Cardiac fibroblast (primary cell): ENCODE results near the gene ABCC1.
"Not testable (repeated sequence)": the region's sequence is repeated elsewhere in the genome, so short reads cannot be mapped to it uniquely, and the experiment has no call there.

Experiments
- DNase-seq, 2 donors: peaks; one replicate each; pipeline versions ENCODE4 v3.0.0 to v3.0.0-alpha.2; 2010; ENCODE audit warnings: low read depth in 2 of 2
- H3K4me3 ChIP-seq, 2 donors: replicated peaks in 1 of 2; 1 replicate in 1 of 2; 2 replicates in 1 of 2; pipeline ENCODE4 v1.5.1; 2011; ENCODE audit warnings: low read depth in 2 of 2, low read length in 2 of 2, mild to moderate bottlenecking in 2 of 2, moderate library complexity in 1 of 2
- TF ChIP-seq, protein P1 (sequence below): IDR thresholded peaks from one replicate; pipeline ENCODE4 v1.5.1; 2011; ENCODE audit warnings: low read depth, mild to moderate bottlenecking, low read length, inconsistent platforms

ABCC1 gene

DNA sequence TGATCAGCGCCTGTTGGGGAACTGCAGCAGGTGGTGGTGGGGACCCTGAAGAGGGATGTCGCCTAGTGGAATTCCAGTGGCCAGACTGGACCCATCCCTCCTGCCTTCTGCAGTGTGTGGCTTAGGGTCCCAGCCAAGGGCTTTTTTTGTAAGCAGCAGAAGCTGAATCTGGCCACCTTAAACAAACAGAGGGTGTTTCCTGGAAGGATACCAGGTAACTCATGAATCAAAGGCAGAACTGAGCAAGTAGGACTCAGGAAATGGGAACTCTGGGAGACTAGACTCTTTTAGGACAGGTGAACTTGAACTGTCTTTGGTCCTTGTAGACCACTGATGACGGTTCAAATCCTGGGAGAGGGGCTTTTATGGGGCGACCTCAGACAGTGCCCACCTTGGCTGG is 149.9 kb downstream of the ABCC1 start:
- no peak overlapping the region for H3K4me3 ChIP-seq
- TF ChIP-seq, protein P1, sequence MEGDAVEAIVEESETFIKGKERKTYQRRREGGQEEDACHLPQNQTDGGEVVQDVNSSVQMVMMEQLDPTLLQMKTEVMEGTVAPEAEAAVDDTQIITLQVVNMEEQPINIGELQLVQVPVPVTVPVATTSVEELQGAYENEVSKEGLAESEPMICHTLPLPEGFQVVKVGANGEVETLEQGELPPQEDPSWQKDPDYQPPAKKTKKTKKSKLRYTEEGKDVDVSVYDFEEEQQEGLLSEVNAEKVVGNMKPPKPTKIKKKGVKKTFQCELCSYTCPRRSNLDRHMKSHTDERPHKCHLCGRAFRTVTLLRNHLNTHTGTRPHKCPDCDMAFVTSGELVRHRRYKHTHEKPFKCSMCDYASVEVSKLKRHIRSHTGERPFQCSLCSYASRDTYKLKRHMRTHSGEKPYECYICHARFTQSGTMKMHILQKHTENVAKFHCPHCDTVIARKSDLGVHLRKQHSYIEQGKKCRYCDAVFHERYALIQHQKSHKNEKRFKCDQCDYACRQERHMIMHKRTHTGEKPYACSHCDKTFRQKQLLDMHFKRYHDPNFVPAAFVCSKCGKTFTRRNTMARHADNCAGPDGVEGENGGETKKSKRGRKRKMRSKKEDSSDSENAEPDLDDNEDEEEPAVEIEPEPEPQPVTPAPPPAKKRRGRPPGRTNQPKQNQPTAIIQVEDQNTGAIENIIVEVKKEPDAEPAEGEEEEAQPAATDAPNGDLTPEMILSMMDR = no peak
- no peak for DNase-seq

DNA sequence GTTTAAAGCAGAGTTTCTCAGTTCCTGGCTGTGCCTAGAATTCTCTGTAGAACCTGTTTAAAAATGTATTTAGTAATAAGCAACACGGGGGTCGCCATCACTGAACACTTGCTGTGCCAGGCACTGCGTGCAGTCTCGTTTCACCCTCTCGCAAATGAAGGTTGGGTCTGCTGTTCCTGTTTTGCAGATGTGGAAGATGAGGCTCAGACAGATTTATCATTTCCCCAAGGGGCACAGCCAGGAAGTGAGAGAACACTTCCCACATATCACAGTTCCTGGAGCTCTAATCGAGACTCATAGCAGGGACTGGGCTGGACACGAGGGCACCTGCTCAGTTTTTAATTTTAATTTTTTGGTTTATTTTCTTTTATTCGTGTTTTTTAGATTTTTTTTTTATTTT is 151.2 kb downstream of the ABCC1 start:
- TF ChIP-seq, protein P1 = no peak
- no peak overlapping the region for H3K4me3 ChIP-seq
- DNase-seq = no peak

DNA sequence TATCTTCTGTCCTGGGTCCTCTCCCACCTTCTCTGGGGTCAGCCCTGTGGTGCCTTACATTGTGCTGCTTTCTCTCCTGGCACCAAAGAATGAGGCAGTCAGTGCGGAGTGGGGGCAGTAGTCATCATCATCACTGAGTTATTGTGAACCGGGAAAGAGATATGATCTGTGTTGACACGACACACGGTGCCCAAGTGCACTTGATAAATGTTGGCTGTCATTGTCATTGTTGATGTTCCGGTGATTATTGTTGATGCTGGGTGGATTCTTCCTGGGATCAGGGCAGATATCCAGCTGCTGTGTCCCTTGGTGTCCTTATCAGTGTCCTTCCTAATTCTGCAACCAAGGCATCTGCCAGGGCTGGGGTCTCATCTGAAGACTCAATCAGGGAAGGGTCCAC is 152.2 kb downstream of the ABCC1 start:
- TF ChIP-seq, protein P1 = no peak
- no peak overlapping the region for H3K4me3 ChIP-seq
- no peak for DNase-seq

DNA sequence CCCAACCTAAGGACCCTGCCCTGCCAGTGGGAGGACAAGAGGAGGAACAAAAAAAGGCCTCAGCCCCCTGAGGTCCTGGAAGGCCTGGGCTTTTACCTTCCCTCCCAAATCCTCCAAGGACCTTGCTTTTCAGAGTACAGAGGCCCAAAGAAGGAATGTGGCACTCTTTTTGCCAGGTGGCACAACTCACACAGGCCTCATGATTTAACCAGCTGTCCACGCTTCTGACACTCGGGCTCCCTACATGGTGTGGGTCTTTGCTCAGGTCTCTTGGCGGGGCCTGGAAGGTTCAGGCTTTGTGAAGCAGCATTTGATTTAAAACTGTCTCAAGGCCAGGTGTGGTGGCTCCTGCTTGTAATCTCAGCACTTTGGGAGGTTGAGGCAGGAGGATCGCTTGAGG is 153.3 kb downstream of the ABCC1 start:
- TF ChIP-seq, protein P1 = no peak
- no peak for DNase-seq
- H3K4me3 ChIP-seq = no peak overlapping the region

DNA sequence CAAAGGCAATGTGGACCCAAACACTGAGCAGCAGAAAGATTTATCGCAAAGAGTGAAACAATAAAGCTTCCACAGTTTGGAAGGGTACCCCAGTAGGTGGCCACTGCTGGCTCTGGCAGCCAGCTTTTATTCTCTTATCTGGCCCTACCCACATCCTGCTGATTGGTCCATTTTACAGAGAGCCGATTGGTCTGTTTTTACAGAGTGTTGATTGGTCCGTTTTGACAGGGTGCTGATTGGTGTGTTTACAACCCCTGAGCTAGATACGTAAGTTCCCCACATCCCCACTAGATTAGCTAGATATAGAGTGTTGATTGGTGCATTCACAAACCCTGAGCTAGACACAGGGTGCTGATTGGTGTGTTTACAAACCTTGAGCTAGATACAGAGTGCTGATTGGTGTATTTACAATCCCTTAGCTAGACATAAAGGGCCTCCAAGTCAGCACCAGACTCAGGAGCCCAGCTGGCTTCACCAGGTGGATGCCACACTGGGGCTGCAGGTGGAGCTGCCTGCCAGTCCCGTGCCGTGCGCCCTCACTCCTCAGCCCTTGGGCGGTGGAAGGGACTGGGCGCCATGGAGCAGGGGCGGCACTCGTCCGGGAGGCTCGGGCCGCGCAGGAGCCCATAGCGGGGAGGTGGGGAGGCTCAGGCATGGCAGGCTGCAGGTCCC is 154.9 kb downstream of the ABCC1 start:
- not testable (repeated sequence) for DNase-seq, H3K4me3 ChIP-seq

DNA sequence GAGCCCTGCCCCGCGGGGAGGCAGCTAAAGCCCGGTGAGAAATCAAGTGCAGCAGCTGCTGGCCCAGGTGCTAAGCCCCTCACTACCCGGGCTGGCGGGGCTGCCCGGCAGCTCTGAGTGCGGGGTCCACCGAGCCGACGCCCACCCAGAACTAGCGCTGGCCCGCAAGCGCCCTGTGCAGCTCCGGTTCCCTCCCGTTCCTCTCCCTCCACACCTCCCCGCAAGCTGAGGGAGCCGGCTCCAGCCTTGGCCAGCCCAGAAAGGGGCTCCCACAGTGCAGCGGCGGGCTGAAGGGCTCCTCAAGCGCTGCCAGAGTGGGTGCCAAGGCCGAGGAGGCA is 155.4 kb downstream of the ABCC1 start:
- H3K4me3 ChIP-seq, DNase-seq: not testable (repeated sequence)

DNA sequence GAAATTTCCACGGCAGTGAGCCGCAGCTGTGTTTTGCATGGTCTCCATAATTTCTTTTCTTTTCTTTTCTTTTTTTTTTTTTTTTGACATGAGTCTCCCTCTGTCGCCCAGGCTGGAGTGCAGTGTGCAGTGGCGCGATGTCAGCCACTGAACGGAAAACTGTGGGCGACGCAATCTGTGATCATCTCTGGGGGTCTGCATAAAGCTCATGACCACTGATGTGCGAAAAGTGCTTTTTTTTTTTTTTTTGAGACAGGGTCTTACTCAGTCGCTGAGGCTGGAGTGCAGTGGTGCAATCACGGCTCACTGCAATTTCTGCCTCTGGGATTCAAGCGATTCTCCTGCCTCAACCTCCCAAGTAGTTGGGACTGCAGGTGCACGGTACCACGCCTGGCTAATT is 156.2 kb downstream of the ABCC1 start:
- H3K4me3 ChIP-seq = no peak overlapping the region
- no peak for DNase-seq
- TF ChIP-seq, protein P1 = no peak

DNA sequence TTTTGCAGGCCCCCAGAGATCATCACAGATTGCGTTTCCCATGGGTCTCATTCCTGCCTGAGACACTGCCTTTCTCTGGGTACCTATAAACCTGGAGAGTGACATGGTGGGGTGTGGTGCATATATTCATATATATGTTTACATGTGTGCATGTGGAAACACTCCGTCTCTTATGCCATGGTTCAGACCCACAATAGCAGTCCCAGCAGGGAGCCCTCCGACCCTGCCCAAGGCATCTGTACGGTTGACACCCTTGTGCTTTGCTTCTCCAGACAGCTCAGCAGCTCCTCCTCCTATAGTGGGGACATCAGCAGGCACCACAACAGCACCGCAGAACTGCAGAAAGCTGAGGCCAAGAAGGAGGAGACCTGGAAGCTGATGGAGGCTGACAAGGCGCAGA is 157.1 kb downstream of the ABCC1 start:
- DNase-seq = no peak
- TF ChIP-seq, protein P1 = no peak
- no peak overlapping the region for H3K4me3 ChIP-seq
